HG02610 (cell line): ENCODE results near the gene MACROD2.
"Not testable (repeated sequence)": the region's sequence is repeated elsewhere in the genome, so short reads cannot be mapped to it uniquely, and the experiment has no call there.

Source experiments
- ATAC-seq: cut with Tn5 transposase; IDR thresholded peaks from one replicate; pipeline ENCODE4 v1.9.1; 2021; ENCODE audit warnings: mild to moderate bottlenecking, moderate library complexity; ENCODE audit not compliant: unreplicated experiment

Gene MACROD2

GRCh38 chr20:14450256-14450655, 454.9 kb downstream of the MACROD2 start:
- no peak for ATAC-seq

GRCh38 chr20:14451458-14451857, 456.1 kb downstream of the MACROD2 start:
- ATAC-seq: no peak

GRCh38 chr20:14453259-14453658, 457.9 kb downstream of the MACROD2 start:
- no peak for ATAC-seq

- no peak for ATAC-seq
Observed at GRCh38 chr20:14454296-14454695, 459.0 kb downstream of the MACROD2 start.

DNA sequence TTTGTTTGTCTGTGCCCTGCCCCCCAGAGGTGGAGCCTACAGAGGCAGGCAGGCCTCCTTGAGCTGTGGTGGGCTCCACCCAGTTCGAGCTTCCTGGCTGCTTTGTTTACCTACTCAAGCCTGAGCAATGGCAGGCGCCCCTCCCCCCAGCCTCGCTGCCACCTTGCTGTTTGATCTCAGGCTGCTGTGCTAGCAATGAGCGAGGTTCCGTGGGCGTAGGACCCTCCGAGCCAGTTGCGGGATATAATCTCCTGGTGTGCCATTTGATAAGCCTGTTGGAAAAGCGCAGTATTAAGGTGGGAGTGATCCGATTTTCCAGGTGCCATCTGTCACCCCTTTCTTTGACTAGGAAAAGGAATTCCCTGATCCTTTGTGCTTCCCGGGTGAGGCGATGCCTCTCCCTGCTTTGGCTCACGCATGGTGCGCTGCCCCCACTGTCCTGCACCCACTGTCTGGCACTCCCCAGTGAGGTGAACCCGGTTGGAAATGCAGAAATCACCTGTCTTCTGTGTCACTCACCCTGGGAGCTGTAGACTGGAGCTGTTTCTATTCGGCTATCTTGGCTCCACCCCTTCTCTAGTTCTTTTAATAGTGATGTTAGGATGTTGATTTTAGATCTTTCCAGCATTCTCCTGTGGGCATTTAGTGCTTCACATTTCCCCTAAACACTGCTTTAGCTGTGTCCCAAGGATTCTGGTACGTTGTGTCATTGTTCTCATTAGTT, 471.9 kb downstream of the MACROD2 start:
- ATAC-seq: not testable (repeated sequence)

- ATAC-seq: no peak
Observed at GRCh38 chr20:14470231-14470899, 475.0 kb downstream of the MACROD2 start.

- ATAC-seq: no peak
Observed at GRCh38 chr20:14470977-14471661, 475.8 kb downstream of the MACROD2 start.

DNA sequence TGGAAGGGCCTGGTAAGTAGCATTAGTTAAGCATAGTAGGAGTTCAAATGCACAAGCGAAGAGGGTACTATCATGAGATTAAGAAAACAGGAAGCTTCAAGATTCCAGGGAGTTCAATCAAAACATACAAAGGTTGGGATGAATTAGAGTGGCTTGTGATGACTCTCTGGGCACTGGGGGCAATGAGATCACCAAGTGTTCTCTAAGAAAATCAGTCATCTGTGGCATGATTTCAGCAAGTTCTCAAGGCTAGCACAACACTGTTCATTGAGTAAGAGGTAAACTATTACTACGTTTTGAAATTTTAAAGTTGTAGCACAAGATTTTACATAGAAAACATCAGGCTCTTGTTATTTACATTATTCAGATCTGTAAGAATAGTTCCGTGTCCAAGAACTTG, 481.8 kb downstream of the MACROD2 start:
- no peak for ATAC-seq

DNA sequence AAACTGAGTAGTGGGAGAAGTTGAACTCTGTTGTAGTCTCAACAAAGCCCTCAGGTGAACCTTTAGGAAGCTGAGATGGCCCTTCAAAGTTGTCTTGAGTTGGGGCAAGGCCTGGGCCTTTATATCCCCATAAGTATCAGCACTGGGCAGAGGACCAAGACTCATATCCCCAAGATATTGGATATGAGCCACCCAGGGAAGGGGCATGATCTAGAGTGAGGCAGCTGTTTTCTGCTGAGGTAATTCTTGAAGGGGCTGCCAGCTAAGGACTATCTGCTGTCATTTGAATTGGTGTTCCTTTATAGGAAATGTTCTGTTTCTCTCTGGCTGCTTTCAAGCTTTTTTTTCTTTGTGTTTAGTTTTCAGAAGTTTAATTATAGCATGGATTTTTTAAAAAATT, 482.8 kb downstream of the MACROD2 start:
- no peak for ATAC-seq

DNA sequence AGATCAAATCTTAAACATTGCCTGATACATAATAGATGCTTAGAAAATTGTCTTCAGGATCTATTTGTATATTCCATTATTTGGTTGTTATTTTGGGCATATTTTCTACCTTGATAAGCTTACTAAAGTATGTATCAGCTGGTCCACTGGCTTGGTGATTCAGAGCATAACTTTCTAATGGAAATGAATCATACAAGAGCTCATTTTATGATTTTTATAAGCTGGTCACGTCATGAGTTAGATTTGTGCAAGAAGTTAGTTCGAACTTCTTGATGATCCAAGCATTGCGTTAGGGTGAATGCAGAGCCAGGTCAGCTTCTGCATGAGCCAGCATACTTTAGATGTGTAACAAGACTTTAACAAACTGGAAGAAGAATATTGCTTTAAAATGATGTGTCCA, 486.5 kb downstream of the MACROD2 start:
- ATAC-seq: no peak

DNA sequence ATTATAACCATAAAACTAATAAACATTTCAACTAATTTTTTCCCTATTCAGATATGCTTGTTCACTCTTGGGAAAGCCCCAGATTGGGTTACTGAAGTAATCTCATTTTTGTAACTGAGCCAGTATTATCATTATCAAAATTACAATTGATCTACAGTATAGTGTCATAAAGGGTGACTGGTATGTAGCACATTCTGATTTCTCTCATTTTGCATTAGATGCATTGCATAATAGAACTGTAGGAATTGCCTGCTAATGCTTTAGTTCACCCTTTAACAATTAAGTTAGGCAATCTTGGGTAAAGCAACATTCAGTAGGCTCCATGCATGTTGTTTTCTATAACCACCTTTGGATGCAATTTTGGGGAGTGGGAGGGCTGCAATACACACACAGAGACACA, 492.9 kb downstream of the MACROD2 start:
- ATAC-seq: no peak

- ATAC-seq: no peak
Observed at GRCh38 chr20:14488756-14489479, 493.6 kb downstream of the MACROD2 start.

DNA sequence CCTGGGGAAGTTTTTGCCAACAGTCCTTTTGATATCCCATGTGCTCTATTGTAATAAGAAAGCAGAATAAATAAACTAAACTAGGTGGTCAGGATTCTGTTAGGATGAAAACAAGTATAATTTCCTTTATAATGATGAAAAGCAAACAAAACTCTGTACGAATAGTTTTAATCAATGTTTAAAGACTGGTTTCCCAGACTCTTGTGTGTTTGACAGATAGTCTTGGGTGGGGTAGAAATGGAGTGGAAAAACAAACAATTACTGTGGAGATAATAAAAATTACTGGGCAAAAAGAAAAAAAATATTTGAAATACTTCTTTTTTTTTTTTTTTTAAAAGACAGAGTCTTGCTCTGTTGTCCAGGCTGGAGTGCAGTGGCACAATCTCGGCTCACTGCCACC, 494.2 kb downstream of the MACROD2 start:
- ATAC-seq: no peak

DNA sequence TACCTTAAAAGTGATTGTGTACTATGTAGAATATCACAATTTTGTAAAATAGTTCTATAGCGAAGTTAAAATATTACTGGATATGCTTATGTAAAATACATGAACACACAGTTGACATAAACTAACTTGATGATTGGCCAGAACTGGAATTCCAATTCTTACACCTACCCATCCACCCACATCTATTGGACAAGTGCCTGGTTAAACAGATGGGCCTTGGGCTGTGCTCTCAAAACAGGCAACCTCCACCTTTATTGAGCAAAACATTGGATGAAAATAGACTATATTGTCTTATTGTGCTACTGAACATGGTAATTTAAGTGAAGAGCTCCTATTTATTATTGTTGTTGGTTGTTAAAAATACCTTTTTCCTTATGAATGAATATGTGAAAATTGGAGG, 496.1 kb downstream of the MACROD2 start:
- no peak for ATAC-seq

GRCh38 chr20:14493408-14493807, 498.1 kb downstream of the MACROD2 start:
- ATAC-seq: no peak

GRCh38 chr20:14494355-14494754, 499.0 kb downstream of the MACROD2 start:
- no peak for ATAC-seq

DNA sequence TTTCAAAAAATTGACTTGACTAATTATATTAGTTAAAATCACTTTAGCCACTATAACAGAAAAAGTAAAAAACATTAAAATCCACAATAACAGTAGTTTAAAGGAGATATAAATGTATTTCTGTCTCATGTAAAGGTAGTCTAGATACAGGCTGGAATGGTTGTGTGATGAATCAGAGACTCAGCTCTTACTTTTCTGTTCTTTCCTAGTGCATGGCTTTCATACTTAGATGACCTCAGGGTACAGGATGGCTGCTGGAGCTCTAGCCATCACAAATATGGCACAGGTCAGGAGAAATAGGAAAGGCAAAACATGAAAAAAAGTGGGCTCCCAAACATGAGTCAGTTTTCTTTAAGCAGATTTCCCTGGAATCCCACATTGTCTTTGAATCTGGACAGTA, 499.8 kb downstream of the MACROD2 start:
- ATAC-seq: no peak

DNA sequence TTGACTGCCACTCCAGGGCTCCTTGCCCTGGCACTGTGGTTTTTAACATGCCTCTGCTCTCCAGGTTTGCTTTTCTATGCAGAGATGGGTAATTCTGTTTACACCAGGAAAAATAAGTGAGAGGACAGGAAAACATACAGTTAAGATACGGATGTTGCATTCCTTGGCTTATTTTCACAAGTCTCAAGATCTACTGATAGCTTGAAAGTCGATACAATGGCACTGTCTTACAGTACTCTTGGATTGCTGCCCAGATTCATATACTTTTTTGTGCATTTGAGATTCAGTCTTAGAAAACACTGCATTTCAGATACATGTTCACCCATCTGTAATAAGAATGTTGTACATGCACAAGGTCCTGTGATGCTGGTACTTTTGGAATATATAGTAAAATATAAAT, 501.7 kb downstream of the MACROD2 start:
- ATAC-seq: no peak

GRCh38 chr20:14498772-14499171, 503.5 kb downstream of the MACROD2 start:
- ATAC-seq: no peak

GRCh38 chr20:14505476-14505875, 510.2 kb downstream of the MACROD2 start:
- no peak for ATAC-seq

- ATAC-seq: no peak
Observed at GRCh38 chr20:14507711-14508110, 512.4 kb downstream of the MACROD2 start.
